ENCODE measurements around the gene SERPINH1. TPM values are rescaled to one million over a fixed set of nuclear protein-coding genes. Genes with fewer than 3 reads are reported as not detected.

SERPINH1 gene
- total and polyA plus RNA-seq, 3 donors from 2014 or later = 92.2 to 178 (median 122) TPM

DNA sequence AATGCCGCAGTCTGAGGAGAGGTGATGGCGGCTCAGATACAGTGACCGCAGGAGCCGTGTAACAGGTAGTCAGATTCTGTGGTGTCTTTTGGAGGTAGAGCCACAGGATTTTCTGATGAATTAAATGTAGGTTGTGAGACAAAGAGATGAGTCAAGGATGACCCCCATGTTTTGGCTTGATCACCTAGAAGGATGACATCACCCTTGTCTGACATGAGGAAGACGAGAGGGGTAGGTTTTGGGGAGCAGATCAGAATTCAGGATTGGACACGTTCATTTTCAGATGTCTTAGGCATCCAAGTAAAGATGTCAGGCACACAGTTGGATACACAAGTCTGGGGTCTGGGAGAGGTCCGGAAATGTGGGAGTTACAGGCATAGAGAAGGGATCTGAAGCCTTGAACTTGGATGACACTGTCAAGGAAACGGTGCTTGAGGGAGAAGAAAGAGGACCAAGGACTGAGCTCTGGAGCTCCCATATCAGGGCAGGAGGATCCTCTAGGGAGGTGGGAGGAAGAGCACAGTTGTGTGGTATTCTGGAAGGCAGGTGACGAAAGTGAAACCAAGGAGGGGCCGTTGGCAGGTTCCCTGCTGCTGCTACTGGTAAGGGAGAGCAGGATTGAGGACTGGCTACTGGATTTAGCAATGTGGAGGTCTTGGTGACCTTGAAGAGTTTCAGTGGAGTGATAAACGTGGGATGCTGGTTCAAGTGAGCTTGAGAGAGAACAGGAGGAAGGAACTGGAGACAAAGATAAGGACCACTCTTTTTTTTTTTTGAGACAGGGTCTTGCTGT lies 23.7 kb upstream of the SERPINH1 start:
- no peak overlapping the region for H3K4me3 ChIP-seq
- no peak for TF ChIP-seq POLR2A (IDR thresholded peaks at IDR 0.05)
- TF ChIP-seq, protein P1, sequence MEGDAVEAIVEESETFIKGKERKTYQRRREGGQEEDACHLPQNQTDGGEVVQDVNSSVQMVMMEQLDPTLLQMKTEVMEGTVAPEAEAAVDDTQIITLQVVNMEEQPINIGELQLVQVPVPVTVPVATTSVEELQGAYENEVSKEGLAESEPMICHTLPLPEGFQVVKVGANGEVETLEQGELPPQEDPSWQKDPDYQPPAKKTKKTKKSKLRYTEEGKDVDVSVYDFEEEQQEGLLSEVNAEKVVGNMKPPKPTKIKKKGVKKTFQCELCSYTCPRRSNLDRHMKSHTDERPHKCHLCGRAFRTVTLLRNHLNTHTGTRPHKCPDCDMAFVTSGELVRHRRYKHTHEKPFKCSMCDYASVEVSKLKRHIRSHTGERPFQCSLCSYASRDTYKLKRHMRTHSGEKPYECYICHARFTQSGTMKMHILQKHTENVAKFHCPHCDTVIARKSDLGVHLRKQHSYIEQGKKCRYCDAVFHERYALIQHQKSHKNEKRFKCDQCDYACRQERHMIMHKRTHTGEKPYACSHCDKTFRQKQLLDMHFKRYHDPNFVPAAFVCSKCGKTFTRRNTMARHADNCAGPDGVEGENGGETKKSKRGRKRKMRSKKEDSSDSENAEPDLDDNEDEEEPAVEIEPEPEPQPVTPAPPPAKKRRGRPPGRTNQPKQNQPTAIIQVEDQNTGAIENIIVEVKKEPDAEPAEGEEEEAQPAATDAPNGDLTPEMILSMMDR (IDR thresholded peaks at IDR 0.05) = no peak
- intact Hi-C loops (cut with DNase I; ENCODE audit: low total_unique reads) = no loop called here
- no peaks in the 10 kb centered on the region for H3K4me1 ChIP-seq
- 66 to 67% methylated on average over 11 of the region's 11 CpGs for WGBS, 2 donors
- no peak for DNase-seq
- H3K27ac ChIP-seq = no peak overlapping the region
- no peaks in the 10 kb centered on the region for H3K36me3 ChIP-seq (ENCODE audit: low read depth, missing control alignments)
- H3K9me3 ChIP-seq = no peaks in the 10 kb centered on the region
- no peaks in the 10 kb centered on the region for H3K27me3 ChIP-seq

DNA sequence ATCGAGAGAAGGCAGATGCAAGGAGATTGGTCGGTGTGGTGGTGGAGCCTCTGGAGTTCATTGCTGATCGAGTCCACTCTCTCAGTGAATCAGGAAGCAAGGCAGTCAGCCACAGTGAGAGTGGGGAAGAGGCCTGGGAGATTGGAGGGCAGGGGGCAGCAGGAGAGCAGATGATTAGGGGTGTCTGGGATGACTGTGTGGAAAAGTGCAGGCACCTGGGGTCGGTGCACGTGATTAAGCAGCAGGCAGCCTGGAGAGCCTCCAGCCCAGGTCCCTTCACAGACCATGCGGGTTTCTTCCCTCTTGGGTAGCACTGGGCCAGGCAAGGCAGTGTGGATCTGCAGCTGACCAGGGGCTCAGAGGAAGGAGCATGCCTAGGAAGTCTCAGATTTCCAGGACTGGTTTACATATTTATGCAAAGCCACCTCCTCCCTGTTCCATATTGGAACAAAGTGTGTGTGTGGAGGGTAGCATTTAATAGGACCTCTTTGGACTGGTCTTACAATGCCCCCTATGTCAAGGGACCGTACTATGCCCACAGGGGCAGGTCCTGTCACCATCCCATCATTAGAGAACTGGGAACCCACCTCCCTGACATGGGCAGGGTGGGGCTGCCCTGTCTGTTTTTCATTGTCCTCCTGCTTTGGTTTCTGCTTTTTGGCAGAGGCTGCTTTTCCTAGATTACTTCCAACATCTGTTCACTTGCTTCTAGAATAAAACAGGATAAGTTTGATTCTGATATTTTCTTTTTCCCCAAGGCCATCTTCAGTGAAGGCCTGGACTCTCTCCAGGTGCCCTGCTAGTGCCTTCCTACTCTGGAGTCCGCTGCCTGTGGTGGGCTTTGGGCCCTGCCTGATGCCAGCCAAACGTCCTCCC lies 22.4 kb upstream of the SERPINH1 start:
- Histone ChIP-seq H3K4me1 (no peaks in the 10 kb centered on the region), H3K9me3 (no peaks in the 10 kb centered on the region), H3K36me3 (ENCODE audit: low read depth, missing control alignments) (no peaks in the 10 kb centered on the region), H3K27ac (no peak overlapping the region), H3K4me3 (no peak overlapping the region), H3K27me3 (no peaks in the 10 kb centered on the region)
- no peak for DNase-seq
- 39 to 61% methylated on average over 9 of the region's 9 CpGs for WGBS, 2 donors
- TF ChIP-seq, protein P1 (IDR thresholded peaks at IDR 0.05) = no peak
- no peak for TF ChIP-seq POLR2A (IDR thresholded peaks at IDR 0.05)
- intact Hi-C loops (cut with DNase I; ENCODE audit: low total_unique reads) = no loop called here

GRCh38 chr11:75541193-75542087 lies 20.6 kb upstream of the SERPINH1 start:
- Histone ChIP-seq H3K4me3 (no peak overlapping the region), H3K9me3 (no peaks in the 10 kb centered on the region), H3K27ac (no peak overlapping the region), H3K4me1 (no peaks in the 10 kb centered on the region), H3K36me3 (ENCODE audit: low read depth, missing control alignments) (no peaks in the 10 kb centered on the region), H3K27me3 (no peaks in the 10 kb centered on the region)
- WGBS, 2 donors = 94 to 95% methylated on average over 4 of the region's 4 CpGs
- intact Hi-C loops (cut with DNase I; ENCODE audit: low total_unique reads) = no loop called here
- TF ChIP-seq, protein P1 (IDR thresholded peaks at IDR 0.05) = no peak
- TF ChIP-seq POLR2A (IDR thresholded peaks at IDR 0.05) = no peak
- no peak for DNase-seq

DNA sequence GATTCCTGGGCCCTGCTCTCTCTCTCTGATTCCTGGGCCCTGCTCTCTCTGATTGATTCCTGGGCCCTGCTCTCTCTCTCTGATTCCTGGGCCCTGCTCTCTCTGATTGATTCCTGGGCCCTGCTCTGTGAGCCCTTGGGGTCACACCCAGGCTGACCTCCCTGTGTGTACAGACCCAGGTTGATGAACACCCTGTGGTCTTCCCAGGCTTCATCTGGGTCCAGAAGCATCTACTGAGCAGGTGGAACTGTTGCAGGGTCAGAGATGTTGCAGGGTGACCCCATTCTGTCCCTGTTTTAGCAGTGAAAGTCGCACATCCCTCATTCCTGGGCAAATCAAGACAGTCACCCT lies 20.0 kb upstream of the SERPINH1 start:
- Histone ChIP-seq H3K4me3 (no peak overlapping the region), H3K4me1 (no peaks in the 10 kb centered on the region), H3K27ac (no peak overlapping the region), H3K9me3 (no peaks in the 10 kb centered on the region), H3K36me3 (ENCODE audit: low read depth, missing control alignments) (no peaks in the 10 kb centered on the region), H3K27me3 (no peaks in the 10 kb centered on the region)
- no peak for TF ChIP-seq POLR2A (IDR thresholded peaks at IDR 0.05)
- TF ChIP-seq, protein P1 (IDR thresholded peaks at IDR 0.05) = no peak
- 80 to 95% methylated on average over 1 of the region's 1 CpG for WGBS, 2 donors
- intact Hi-C loops (cut with DNase I; ENCODE audit: low total_unique reads) = no loop called here
- no peak for DNase-seq

Data from testis (tissue), 3 donors.